GM12873 (cell line): ENCODE results near the gene SLC26A6.

Experiments used
- CTCF ChIP-seq: IDR thresholded peaks from 2 replicates; pipeline ENCODE4 v1.5.1; 2012; ENCODE audit warnings: low read depth, mild to moderate bottlenecking, moderate library complexity, low read length, control low read depth; ENCODE audit not compliant: insufficient read depth; ENCODE audit errors: missing control alignments

Gene SLC26A6

DNA sequence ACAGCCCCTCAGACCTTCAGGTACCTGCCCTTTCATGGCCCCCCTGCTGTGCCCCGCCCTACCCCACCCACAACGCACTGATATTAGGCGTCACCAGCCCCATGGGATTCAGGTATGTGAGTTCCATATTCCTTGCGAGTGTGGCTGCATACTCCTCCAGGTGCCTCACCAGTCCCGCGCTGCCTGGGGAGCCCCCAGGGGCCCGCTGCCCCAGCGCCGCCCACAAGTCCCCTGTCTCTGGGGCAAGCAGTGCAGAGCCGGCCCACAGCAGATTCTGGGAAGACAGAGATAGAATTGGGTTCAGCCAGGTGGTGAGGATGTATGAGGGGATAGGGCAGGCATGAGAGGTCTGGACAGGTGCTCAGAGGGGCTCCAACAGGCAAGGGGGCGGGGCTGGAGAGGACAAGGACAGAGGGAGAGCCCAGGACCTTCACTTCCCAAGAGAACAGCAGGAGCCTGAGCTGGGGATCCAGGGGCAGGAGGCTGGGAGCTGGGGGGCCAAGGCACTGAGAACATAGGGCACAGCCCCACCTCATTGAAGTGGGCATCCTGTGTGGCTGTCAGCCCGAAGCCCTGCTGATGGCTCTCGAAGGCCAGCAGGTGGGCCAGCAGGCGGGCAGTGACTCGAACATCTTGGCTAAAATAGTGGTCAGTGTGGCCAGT is 13.1 kb upstream of the SLC26A6 start:
- TF ChIP-seq CTCF = no peak

DNA sequence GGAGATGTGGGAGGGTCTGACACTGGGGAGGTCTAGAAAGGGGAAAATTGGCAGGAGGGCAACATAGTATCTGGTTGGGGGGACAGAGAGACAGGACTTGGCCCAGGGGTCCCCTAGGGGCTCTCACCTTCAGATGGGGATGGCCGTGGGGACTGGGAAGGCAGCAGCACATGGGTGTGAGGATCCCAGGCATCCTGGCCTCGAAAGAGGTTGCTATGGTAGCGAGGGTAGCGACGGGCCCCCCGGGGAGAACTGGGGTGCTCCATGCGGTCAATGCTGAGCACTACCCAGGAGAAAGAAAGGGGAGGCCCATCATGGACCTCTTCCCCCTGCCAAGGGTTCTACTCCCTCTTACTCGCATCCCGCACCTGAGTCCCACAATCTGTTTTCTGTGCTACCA is 12.5 kb upstream of the SLC26A6 start:
- TF ChIP-seq CTCF = no peak

GRCh38 chr3:48644898-48645760 is 9.9 kb upstream of the SLC26A6 start:
- no peak for TF ChIP-seq CTCF

- no peak for TF ChIP-seq CTCF
Observed at GRCh38 chr3:48642605-48643004, 7.3 kb upstream of the SLC26A6 start.

GRCh38 chr3:48641396-48641795 is 6.1 kb upstream of the SLC26A6 start:
- no peak for TF ChIP-seq CTCF

DNA sequence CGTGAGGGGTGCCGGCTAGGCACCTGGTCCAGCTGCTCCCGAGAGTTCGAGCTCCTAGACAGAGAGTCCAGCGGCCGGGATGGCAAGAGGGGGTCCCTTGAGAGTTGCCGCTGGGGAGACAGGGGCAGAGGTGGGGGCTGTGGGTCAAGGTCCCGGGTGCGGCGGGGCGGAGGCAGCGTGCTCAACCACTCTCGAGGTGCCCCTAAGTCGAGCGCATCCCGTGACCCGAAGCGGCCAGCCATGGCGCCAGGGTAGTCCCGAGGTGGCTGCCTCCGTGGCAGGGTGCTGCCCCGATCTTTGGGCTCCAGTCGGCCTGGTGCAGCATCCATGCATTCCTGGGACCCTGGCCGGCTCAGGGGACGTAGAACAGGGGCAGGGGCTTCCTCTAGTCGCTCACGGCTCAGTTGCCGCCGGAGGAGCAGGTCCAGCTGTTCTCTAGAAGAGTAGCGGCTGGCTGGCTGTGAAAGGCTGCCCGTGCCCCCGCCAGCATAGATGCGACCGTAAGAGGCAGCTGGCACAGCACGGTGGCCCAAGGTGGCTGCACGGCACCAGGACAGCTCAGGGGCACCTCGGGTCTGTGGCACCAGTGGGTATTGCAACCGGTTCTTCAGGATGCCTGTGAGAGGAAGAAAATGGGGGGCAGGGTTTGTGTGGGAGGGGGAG is 4.8 kb upstream of the SLC26A6 start:
- TF ChIP-seq CTCF = no peak

- no peak for TF ChIP-seq CTCF
Observed at GRCh38 chr3:48637305-48637704, 2.0 kb upstream of the SLC26A6 start.
